ENCODE results near the gene RPL15. TPM values are rescaled to one million over a fixed set of nuclear protein-coding genes. Genes with fewer than 3 reads are reported as not detected.

RPL15 gene
- total and polyA plus RNA-seq, 2 experiments from 2014 or later: 1,419 to 2,722 TPM

- TF ChIP-seq, protein P1, sequence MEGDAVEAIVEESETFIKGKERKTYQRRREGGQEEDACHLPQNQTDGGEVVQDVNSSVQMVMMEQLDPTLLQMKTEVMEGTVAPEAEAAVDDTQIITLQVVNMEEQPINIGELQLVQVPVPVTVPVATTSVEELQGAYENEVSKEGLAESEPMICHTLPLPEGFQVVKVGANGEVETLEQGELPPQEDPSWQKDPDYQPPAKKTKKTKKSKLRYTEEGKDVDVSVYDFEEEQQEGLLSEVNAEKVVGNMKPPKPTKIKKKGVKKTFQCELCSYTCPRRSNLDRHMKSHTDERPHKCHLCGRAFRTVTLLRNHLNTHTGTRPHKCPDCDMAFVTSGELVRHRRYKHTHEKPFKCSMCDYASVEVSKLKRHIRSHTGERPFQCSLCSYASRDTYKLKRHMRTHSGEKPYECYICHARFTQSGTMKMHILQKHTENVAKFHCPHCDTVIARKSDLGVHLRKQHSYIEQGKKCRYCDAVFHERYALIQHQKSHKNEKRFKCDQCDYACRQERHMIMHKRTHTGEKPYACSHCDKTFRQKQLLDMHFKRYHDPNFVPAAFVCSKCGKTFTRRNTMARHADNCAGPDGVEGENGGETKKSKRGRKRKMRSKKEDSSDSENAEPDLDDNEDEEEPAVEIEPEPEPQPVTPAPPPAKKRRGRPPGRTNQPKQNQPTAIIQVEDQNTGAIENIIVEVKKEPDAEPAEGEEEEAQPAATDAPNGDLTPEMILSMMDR (IDR thresholded peaks at IDR 0.05; ENCODE audit: low read depth, low read length): no peak
- Histone ChIP-seq H3K9me3 (ENCODE audit: low read depth) (no peaks in the 10 kb centered on the region), H3K27ac (no peak overlapping the region), H3K4me3 (no peak overlapping the region), H3K4me1 (ENCODE audit: low read depth) (peaks cover 23% of the 10 kb centered on the region), H3K36me3 (peaks cover 3% of the 10 kb centered on the region), H3K27me3 (no peaks in the 10 kb centered on the region)
- DNase-seq (ENCODE audit: low read depth in 1 of 2, low spot score in 1 of 2): no peak
Measured at GRCh38 chr3:23942546-23942945, 25.6 kb downstream of the RPL15 start.

DNA sequence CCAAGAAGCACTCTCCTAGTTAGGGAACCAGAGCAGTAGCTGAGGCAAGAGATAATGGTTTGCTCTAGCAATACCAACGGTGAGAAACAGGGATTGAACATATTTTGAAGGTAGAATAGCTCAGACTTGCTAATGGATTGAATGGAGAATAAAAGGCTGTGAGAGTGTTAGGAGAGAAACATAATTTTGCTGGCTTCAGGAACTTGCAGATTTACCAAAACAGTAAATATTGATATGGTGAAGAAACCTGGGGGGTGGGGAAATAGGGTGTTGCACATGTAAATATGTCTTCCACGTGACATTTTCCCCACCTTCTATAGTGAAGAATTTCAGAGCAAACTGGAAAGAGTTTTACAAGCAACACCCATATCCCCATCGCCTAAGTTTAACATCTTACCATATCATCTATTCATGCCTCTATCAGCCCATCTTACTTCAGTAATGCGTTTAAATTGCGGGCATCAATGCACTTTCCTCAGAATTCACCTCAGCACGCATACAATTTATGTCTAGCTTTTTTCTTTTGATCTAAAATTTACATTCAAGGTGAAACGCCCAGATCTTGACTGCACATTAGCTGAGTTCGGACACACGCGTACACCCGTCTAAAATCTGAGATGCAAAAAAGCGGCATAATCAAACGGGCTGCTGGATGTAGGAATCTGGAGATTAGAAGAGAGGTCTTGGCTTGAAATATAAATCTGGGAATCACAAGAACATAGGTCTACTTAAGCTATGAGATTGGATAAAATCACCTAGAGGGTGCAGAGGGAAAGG is 27.3 kb downstream of the RPL15 start:
- TF ChIP-seq, protein P1 (IDR thresholded peaks at IDR 0.05; ENCODE audit: low read depth, low read length): no peak
- peak in 1 of 2 donors; percentile 13 for DNase-seq (ENCODE audit: low read depth in 1 of 2, low spot score in 1 of 2)
- Histone ChIP-seq H3K9me3 (ENCODE audit: low read depth) (no peaks in the 10 kb centered on the region), H3K4me3 (peak overlapping the region; percentile 66), H3K36me3 (peaks cover 3% of the 10 kb centered on the region), H3K27ac (peak overlapping the region; percentile 100), H3K4me1 (ENCODE audit: low read depth) (peaks cover 35% of the 10 kb centered on the region), H3K27me3 (no peaks in the 10 kb centered on the region)

GRCh38 chr3:23944861-23945662 is 28.1 kb downstream of the RPL15 start, which contains the start of gene NR1D2:
Gene NR1D2, plus strand, starts transcription at chr3:23945286. Its CDS starts 293 bp downstream, at chr3:23945579.
- peak within 1 kb of the TSS; percentile 100 for H3K27ac ChIP-seq

GRCh38 chr3:23945663-23945912 is 28.7 kb downstream of the RPL15 start:
- H3K4me3 ChIP-seq: peak overlapping the region; percentile 66
- H3K4me1 ChIP-seq (ENCODE audit: low read depth): peaks cover 46% of the 10 kb centered on the region
- H3K36me3 ChIP-seq: peaks cover 3% of the 10 kb centered on the region
- no peaks in the 10 kb centered on the region for H3K9me3 ChIP-seq (ENCODE audit: low read depth)
- no peaks in the 10 kb centered on the region for H3K27me3 ChIP-seq
- no peak for DNase-seq (ENCODE audit: low read depth in 1 of 2, low spot score in 1 of 2)
- H3K27ac ChIP-seq: peak overlapping the region; percentile 100
- TF ChIP-seq, protein P1 (IDR thresholded peaks at IDR 0.05; ENCODE audit: low read depth, low read length): no peak

More at GRCh38 chr3:23944861-23945662, 28.1 kb downstream of the RPL15 start, which contains the start of gene NR1D2:
- DNase-seq (ENCODE audit: low read depth in 1 of 2, low spot score in 1 of 2): peak; percentile 87 to 93
- Histone ChIP-seq H3K4me3 (peak within 1 kb of the TSS; percentile 69), H3K27me3 (no peaks in the 10 kb centered on the region), H3K4me1 (ENCODE audit: low read depth) (peaks cover 41% of the 10 kb centered on the region), H3K36me3 (peaks cover 3% of the 10 kb centered on the region), H3K9me3 (ENCODE audit: low read depth) (no peaks in the 10 kb centered on the region)
- TF ChIP-seq, protein P1 (IDR thresholded peaks at IDR 0.05; ENCODE audit: low read depth, low read length): no peak

- DNase-seq (ENCODE audit: low read depth in 1 of 2, low spot score in 1 of 2): peak; percentile 97 to 99
- Histone ChIP-seq H3K4me1 (ENCODE audit: low read depth) (peaks cover 45% of the 10 kb centered on the region), H3K4me3 (peak overlapping the region; percentile 69), H3K27me3 (no peaks in the 10 kb centered on the region), H3K9me3 (ENCODE audit: low read depth) (no peaks in the 10 kb centered on the region), H3K36me3 (peaks cover 3% of the 10 kb centered on the region), H3K27ac (peak overlapping the region; percentile 100)
- TF ChIP-seq, protein P1 (IDR thresholded peaks at IDR 0.05; ENCODE audit: low read depth, low read length): no peak
Measured at GRCh38 chr3:23945913-23946687, 29.2 kb downstream of the RPL15 start.
